SK-N-SH treated with all-trans-retinoic acid at 6 μM for 48 hours (cell line): Measurements from ENCODE around the gene ANO6.

Experiments used
- ATAC-seq: fragments of 200-7000 bp; cut with Tn5 transposase; 3 replicates; pipeline ENCODE4 v1.9.1; 2020; ENCODE audit warnings: mild to moderate bottlenecking, moderate library complexity
- ARNTL ChIP-seq: fragments of 450-650 bp; formaldehyde crosslinking; IDR thresholded peaks from 2 replicates; pipeline ENCODE4 v1.5.0; 2020; ENCODE audit warnings: low read depth, mild to moderate bottlenecking, moderate library complexity, borderline replicate concordance
- BACH2 ChIP-seq: fragments of 250-450 bp; sonication (Bioruptor Pico); IDR thresholded peaks from 2 replicates; pipeline ENCODE4 v1.9.0; 2021; ENCODE audit warnings: mild to moderate bottlenecking, borderline replicate concordance
- CREB5 ChIP-seq: fragments of 250-450 bp; sonication (Bioruptor Pico); IDR thresholded peaks from 2 replicates; pipeline ENCODE4 v1.5.1; 2020; ENCODE audit warnings: low read depth, mild to moderate bottlenecking, moderate library complexity
- CSDC2 ChIP-seq: fragments of 250-450 bp; sonication (Bioruptor Pico); IDR thresholded peaks from 2 replicates; pipeline ENCODE4 v1.5.0; 2020; ENCODE audit warnings: mild to moderate bottlenecking, moderate library complexity
- ESRRG ChIP-seq: fragments of 250-450 bp; sonication (Bioruptor Pico); IDR thresholded peaks from 2 replicates; pipeline ENCODE4 v1.6.1; 2021; ENCODE audit warnings: mild to moderate bottlenecking
- ISL1 ChIP-seq: fragments of 250-450 bp; sonication (Bioruptor Pico); IDR thresholded peaks from 2 replicates; pipeline ENCODE4 v2.1.2; 2022; ENCODE audit warnings: mild to moderate bottlenecking, moderate library complexity
- OSR1 ChIP-seq: fragments of 250-450 bp; sonication (Bioruptor Pico); IDR thresholded peaks from 2 replicates; pipeline ENCODE4 v1.8.0; 2022; ENCODE audit warnings: moderate library complexity, mild to moderate bottlenecking, inconsistent platforms
- PATZ1 ChIP-seq: fragments of 250-450 bp; sonication (Bioruptor Pico); IDR thresholded peaks from 2 replicates; pipeline ENCODE4 v1.8.0; 2020; ENCODE audit warnings: mild to moderate bottlenecking, moderate library complexity, borderline replicate concordance
- PPARA ChIP-seq: fragments of 250-450 bp; sonication (Bioruptor Pico); IDR thresholded peaks from 2 replicates; pipeline ENCODE4 v1.5.0; 2020; ENCODE audit warnings: mild to moderate bottlenecking, borderline replicate concordance
- RARB ChIP-seq: fragments of 250-450 bp; sonication (Bioruptor Pico); IDR thresholded peaks from 2 replicates; pipeline ENCODE4 v1.8.0; 2021; ENCODE audit warnings: mild to moderate bottlenecking, moderate library complexity
- SNAI2 ChIP-seq: fragments of 250-450 bp; sonication (Bioruptor Pico); IDR thresholded peaks from 2 replicates; pipeline ENCODE4 v1.5.0; 2020; ENCODE audit warnings: mild to moderate bottlenecking, moderate library complexity
- TCF4 ChIP-seq: fragments of 250-450 bp; sonication (Bioruptor Pico); IDR thresholded peaks from 2 replicates; pipeline ENCODE4 v1.8.0; 2021; ENCODE audit warnings: mild to moderate bottlenecking, moderate library complexity, borderline replicate concordance
- TOX ChIP-seq: fragments of 250-450 bp; sonication (Bioruptor Pico); IDR thresholded peaks from 2 replicates; pipeline ENCODE4 v1.8.0; 2021; ENCODE audit warnings: mild to moderate bottlenecking, moderate library complexity, borderline replicate concordance
- TSHZ2 ChIP-seq: fragments of 250-450 bp; sonication (Bioruptor Pico); IDR thresholded peaks from 2 replicates; pipeline ENCODE4 v1.5.0; 2020; ENCODE audit warnings: mild to moderate bottlenecking, moderate library complexity
- ZC3H10 ChIP-seq: fragments of 250-450 bp; sonication (Bioruptor Pico); IDR thresholded peaks from 2 replicates; pipeline ENCODE4 v1.5.1; 2021; ENCODE audit warnings: mild to moderate bottlenecking, moderate library complexity
- ZFP3 ChIP-seq: fragments of 250-450 bp; sonication (Bioruptor Pico); IDR thresholded peaks from 2 replicates; pipeline ENCODE4 v1.5.0; 2020; ENCODE audit warnings: mild to moderate bottlenecking, moderate library complexity
- ZNF565 ChIP-seq: fragments of 450-650 bp; formaldehyde crosslinking; conservative IDR thresholded peaks from 2 replicates; pipeline ENCODE4 v1.5.0; 2020; ENCODE audit warnings: low read depth, mild to moderate bottlenecking, moderate library complexity
- ZNF70 ChIP-seq: fragments of 450-650 bp; formaldehyde crosslinking; IDR thresholded peaks from 2 replicates; pipeline ENCODE4 v1.5.0; 2020; ENCODE audit warnings: mild to moderate bottlenecking, moderate library complexity
- ZNF8 ChIP-seq: fragments of 450-650 bp; formaldehyde crosslinking; IDR thresholded peaks from 2 replicates; pipeline ENCODE4 v1.5.0; 2020; ENCODE audit warnings: mild to moderate bottlenecking, moderate library complexity
- TF ChIP-seq, protein P1 (sequence below): fragments of 250-450 bp; sonication (Bioruptor Pico); IDR thresholded peaks from 2 replicates; pipeline ENCODE4 v1.5.1; 2021; ENCODE audit warnings: mild to moderate bottlenecking, moderate library complexity
- TF ChIP-seq, protein P2 (sequence below): fragments of 250-450 bp; sonication (Bioruptor Pico); IDR thresholded peaks from 2 replicates; pipeline ENCODE4 v1.8.0; 2021; ENCODE audit warnings: low read depth, mild to moderate bottlenecking, moderate library complexity, borderline replicate concordance

The ANO6 gene

DNA sequence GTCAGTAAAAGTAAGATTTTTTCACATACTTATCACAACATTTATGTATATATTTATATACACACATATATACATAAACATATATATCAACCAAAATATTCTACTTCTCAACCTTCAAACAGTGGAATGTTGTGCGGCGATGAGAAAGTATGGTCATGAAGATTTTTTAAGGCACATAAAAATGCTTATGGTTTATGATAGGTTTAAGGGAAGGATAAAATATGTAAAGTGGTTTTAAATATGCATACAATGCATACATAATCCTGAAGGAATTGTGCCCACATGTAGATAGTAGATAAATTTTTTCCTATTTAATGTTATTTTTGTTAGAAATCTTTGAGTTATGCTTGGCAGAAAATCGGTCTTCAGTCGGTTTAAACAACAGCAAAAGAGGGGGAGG, 182.7 kb downstream of the ANO6 start (continued):
- TF ChIP-seq, protein P1, sequence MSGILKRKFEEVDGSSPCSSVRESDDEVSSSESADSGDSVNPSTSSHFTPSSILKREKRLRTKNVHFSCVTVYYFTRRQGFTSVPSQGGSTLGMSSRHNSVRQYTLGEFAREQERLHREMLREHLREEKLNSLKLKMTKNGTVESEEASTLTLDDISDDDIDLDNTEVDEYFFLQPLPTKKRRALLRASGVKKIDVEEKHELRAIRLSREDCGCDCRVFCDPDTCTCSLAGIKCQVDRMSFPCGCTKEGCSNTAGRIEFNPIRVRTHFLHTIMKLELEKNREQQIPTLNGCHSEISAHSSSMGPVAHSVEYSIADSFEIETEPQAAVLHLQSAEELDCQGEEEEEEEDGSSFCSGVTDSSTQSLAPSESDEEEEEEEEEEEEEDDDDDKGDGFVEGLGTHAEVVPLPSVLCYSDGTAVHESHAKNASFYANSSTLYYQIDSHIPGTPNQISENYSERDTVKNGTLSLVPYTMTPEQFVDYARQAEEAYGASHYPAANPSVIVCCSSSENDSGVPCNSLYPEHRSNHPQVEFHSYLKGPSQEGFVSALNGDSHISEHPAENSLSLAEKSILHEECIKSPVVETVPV: no peak
- no peak for TF ChIP-seq SNAI2 (CRISPR knock-in tag)

DNA sequence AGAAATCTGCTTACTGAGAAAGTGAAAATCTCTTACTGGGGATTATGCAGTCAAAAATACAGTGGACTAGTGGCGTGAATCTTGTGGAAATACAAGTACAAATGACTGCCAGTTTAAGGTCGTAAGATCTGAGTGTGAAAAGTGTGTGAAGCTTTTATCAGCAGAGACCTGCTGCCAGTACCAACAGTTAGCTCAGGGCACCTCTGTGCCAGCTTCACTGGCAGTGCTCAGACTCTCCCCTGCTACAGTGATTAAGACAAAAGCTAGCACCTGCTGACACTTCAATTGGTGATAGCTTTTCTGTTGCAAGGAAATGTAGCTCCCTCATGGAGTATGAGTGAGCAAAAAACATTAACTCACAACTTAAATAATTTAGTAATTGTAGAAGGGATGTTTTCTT, 185.1 kb downstream of the ANO6 start:
- no peak for ATAC-seq
- TF ChIP-seq ESRRG (CRISPR knock-in tag): no peak
- TF ChIP-seq ZC3H10 (CRISPR knock-in tag): no peak
- no peak for TF ChIP-seq TSHZ2 (CRISPR knock-in tag)
- TF ChIP-seq ISL1: no peak
- TF ChIP-seq BACH2 (CRISPR knock-in tag): no peak
- no peak for TF ChIP-seq OSR1
- TF ChIP-seq, protein P2, sequence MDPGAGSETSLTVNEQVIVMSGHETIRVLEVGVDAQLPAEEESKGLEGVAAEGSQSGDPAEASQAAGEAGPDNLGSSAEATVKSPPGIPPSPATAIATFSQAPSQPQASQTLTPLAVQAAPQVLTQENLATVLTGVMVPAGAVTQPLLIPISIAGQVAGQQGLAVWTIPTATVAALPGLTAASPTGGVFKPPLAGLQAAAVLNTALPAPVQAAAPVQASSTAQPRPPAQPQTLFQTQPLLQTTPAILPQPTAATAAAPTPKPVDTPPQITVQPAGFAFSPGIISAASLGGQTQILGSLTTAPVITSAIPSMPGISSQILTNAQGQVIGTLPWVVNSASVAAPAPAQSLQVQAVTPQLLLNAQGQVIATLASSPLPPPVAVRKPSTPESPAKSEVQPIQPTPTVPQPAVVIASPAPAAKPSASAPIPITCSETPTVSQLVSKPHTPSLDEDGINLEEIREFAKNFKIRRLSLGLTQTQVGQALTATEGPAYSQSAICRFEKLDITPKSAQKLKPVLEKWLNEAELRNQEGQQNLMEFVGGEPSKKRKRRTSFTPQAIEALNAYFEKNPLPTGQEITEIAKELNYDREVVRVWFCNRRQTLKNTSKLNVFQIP: no peak

DNA sequence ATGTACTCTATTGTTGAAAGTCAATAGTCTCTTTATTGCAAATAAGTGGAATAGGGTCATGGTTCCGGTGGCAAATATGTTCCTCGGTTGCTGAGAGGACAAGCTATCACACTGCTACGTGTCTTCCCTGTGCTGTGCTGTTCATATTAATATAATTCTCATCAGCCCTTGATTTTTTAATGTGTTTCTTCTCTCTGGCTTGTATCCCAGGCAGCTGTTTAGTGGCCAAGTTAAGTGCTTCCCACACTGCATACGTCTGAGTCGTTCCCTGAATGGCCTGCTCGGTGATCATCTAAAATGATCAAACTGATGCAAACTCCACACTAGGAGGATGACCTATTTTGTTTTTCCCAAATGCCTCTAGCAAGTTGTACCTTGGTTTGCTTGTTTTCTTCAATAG, 186.4 kb downstream of the ANO6 start:
- TF ChIP-seq PATZ1 (CRISPR knock-in tag) (no peak), CSDC2 (CRISPR knock-in tag) (no peak), PPARA (CRISPR knock-in tag) (no peak), ESRRG (CRISPR knock-in tag) (no peak), BACH2 (CRISPR knock-in tag) (no peak), ZNF70 (CRISPR knock-in tag) (no peak), ZFP3 (no peak), ARNTL (CRISPR knock-in tag) (no peak), TCF4 (no peak), ZNF565 (no peak), TOX (no peak), TSHZ2 (CRISPR knock-in tag) (no peak), SNAI2 (CRISPR knock-in tag) (no peak), RARB (CRISPR knock-in tag) (no peak), ZC3H10 (CRISPR knock-in tag) (no peak), OSR1 (no peak), ZNF8 (CRISPR knock-in tag) (no peak), CREB5 (CRISPR knock-in tag) (no peak)
- TF ChIP-seq, protein P2: no peak
- TF ChIP-seq, protein P1: no peak
- no peak for ATAC-seq
